Measurements from ENCODE around the gene CA12. TPM values are rescaled to one million over a fixed set of nuclear protein-coding genes. Genes with fewer than 3 reads are reported as not detected.

Gene CA12
- total and polyA plus RNA-seq, 8 donors, result 7.5 to 49.6 (median 25.9) TPM

DNA sequence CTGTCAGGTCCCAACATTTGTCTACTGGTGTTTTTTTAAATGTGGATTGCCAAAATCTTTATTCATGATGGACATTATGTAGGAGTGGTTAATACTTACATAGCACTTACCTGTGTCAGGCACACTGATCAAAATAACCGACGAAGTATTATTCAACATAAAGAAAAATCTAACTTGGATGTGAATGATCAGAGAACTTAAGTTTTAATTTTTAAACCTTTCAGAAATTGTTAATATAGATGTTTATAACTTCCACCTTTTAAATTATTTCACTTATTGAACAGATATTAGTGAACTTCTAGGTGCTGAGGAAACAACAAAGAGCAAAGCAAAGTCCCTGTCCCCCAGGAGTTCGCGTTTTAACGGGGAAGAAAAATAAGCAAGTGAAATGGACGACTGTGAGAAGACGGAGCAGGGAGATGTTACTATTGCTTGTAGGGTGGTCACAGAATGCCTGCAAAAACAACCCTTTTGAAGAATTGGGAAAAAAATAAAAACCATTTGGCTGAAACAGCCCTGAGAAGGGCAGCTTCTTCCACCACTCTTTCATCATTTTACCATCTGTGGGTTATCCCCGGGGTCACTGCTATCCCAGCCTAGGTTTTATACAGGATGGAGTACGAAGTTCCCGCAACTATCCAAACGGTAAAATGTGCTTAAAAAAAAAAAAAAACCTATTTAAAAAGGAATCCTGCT lies 105.2 kb downstream of the CA12 start:
- intact Hi-C loops (cut with DNase I), result no loop called here
- Histone ChIP-seq H3K9me3 (no peaks in the 10 kb centered on the region), H3K4me1 (no peaks in the 10 kb centered on the region), H3K4me3 (peak overlapping the region; percentile 33 to 84 (median 48)), H3K27me3 (no peaks in the 10 kb centered on the region), H3K36me3 (no peaks in the 10 kb centered on the region), H3K27ac (peak overlapping the region; percentile 31 to 67 (median 52))
- FAIRE-seq (no peak), ATAC-seq (peak; percentile 3 to 24 (median 16)), DNase-seq (no peak)
- WGBS, 2 donors, result 6 to 9% methylated on average over 11 of the region's 11 CpGs
- TF ChIP-seq, protein P1, sequence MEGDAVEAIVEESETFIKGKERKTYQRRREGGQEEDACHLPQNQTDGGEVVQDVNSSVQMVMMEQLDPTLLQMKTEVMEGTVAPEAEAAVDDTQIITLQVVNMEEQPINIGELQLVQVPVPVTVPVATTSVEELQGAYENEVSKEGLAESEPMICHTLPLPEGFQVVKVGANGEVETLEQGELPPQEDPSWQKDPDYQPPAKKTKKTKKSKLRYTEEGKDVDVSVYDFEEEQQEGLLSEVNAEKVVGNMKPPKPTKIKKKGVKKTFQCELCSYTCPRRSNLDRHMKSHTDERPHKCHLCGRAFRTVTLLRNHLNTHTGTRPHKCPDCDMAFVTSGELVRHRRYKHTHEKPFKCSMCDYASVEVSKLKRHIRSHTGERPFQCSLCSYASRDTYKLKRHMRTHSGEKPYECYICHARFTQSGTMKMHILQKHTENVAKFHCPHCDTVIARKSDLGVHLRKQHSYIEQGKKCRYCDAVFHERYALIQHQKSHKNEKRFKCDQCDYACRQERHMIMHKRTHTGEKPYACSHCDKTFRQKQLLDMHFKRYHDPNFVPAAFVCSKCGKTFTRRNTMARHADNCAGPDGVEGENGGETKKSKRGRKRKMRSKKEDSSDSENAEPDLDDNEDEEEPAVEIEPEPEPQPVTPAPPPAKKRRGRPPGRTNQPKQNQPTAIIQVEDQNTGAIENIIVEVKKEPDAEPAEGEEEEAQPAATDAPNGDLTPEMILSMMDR (IDR thresholded peaks at IDR 0.05), result no peak

DNA sequence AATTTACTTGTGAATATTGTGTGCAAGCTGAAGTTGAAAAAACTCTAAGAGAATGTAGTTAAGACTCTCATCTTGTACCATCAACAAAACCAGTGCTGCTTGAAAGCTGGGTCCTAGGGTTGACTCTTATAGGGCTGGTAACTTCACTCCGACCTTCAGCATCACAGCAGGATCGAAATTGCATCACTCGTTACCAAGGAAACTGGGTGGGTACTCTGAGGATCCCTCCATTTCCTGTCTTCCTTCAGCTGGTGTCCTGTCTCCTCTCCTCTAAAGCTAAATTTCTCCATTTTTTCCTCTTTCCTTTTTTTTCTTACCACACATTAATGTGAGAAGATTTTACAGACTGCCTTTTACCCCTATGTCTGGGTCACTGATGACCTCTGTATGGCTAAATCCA lies 107.2 kb downstream of the CA12 start:
- H3K27ac ChIP-seq, result no peak overlapping the region
- no peaks in the 10 kb centered on the region for H3K4me1 ChIP-seq
- DNase-seq (no peak), FAIRE-seq (no peak), ATAC-seq (no peak)
- TF ChIP-seq, protein P1 (IDR thresholded peaks at IDR 0.05), result no peak
- intact Hi-C loops (cut with DNase I), result no loop called here
- no peaks in the 10 kb centered on the region for H3K27me3 ChIP-seq
- no peaks in the 10 kb centered on the region for H3K36me3 ChIP-seq
- no peaks in the 10 kb centered on the region for H3K9me3 ChIP-seq
- WGBS, 2 donors, result 83 to 87% methylated on average over 3 of the region's 3 CpGs
- no peak overlapping the region for H3K4me3 ChIP-seq

Other genes starting within 250 kb of the CA12 start
- gene RPS27L, start 224.4 kb downstream of the CA12 start, total RNA-seq, result 100 to 1,000 TPM in 4 of 6 donors, 10 to 100 TPM in 2; 73.2 to 140 (median 116) TPM
- gene RPS27L, start 224.4 kb downstream of the CA12 start, polyA plus RNA-seq, result 100 to 1,000 TPM; 129 to 176 TPM
- gene RAB8B, start 192.2 kb downstream of the CA12 start, total RNA-seq, result 10 to 100 TPM in 2 of 6 donors, 1 to 10 TPM in 4; 3.9 to 19.2 (median 6.6) TPM
- 1 to 10 TPM; 2.0 to 4.3 TPM for gene RAB8B, start 192.2 kb downstream of the CA12 start, polyA plus RNA-seq
- gene APH1B, start 104.2 kb downstream of the CA12 start, total RNA-seq, result 10 to 100 TPM in 1 of 6 donors, 1 to 10 TPM in 5; 3.2 to 10.7 (median 5.8) TPM
- 10 to 100 TPM in 1 of 2 donors, 1 to 10 TPM in 1; 3.1 to 11.7 TPM for gene APH1B, start 104.2 kb downstream of the CA12 start, polyA plus RNA-seq
- gene USP3, start 122.7 kb upstream of the CA12 start, total RNA-seq, result 10 to 100 TPM; 39.3 to 50.8 (median 43.1) TPM
- gene USP3, start 122.7 kb upstream of the CA12 start, polyA plus RNA-seq, result 10 to 100 TPM; 28.5 to 35.8 TPM
- gene FBXL22, start 215.5 kb upstream of the CA12 start, total RNA-seq, result 1 to 10 TPM in 2 of 6 donors, under 1 TPM in 4; 0.28 to 2.1 (median 0.66) TPM
- gene FBXL22, start 215.5 kb upstream of the CA12 start, polyA plus RNA-seq, result under 1 TPM; 0.87 to 0.94 TPM